Measurements from ENCODE around the gene FUT9. TPM values are rescaled to one million over a fixed set of nuclear protein-coding genes. Genes with fewer than 3 reads are reported as not detected.

FUT9 gene
- total RNA-seq, 6 experiments from 2014 or later, result not detected

- Histone ChIP-seq H3K9me3 (no peaks in the 10 kb centered on the region), H3K4me3 (no peak overlapping the region), H3K4me1 (no peaks in the 10 kb centered on the region), H3K27ac (no peak overlapping the region), H3K36me3 (no peaks in the 10 kb centered on the region), H3K27me3 (no peaks in the 10 kb centered on the region)
- WGBS (ENCODE audit: insufficient coverage, low coverage, low lambda C conversion rate, missing lambda C conversion rate), result no CpG with 5 or more reads among the region's 2 CpGs
- DNase-seq, result no peak
- TF ChIP-seq CTCF (IDR thresholded peaks at IDR 0.05) (no peak), POLR2A (IDR thresholded peaks at IDR 0.05) (no peak)
- ATAC-seq, result no peak
- intact Hi-C loops (cut with DNase I), result no loop called here
These were observed 155.3 kb downstream of the FUT9 start for GRCh38 chr6:96171112-96171511.

DNA sequence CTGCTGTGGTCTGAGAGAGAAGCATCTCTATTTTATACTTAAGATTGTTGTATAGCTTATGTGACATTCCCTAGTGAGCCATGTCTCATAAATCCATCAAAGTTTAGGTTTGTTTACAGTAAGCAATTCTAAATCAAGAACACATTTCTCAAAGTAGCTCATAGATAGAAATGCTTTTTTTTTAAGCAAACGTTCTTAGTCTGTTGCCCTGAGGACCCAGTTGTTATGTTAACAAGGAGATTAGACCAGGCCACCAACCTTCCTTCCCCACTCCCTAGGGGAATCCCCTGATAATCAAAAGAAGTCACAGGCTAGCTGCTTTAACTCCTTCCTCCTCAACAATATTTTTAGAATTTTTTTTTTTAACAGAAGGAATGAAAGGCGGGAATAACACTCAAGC is 169.0 kb downstream of the FUT9 start:
- Histone ChIP-seq H3K4me3 (no peak overlapping the region), H3K9me3 (no peaks in the 10 kb centered on the region), H3K27ac (no peak overlapping the region), H3K4me1 (no peaks in the 10 kb centered on the region), H3K27me3 (no peaks in the 10 kb centered on the region), H3K36me3 (no peaks in the 10 kb centered on the region)
- ATAC-seq (no peak), DNase-seq (no peak)
- intact Hi-C loops (cut with DNase I), result no loop called here
- TF ChIP-seq POLR2A (IDR thresholded peaks at IDR 0.05), result no peak
- TF ChIP-seq CTCF (IDR thresholded peaks at IDR 0.05), result no peak
- 0% methylated on average over 2 of the region's 2 CpGs for WGBS (ENCODE audit: insufficient coverage, low coverage, low lambda C conversion rate, missing lambda C conversion rate)

- Histone ChIP-seq H3K9me3 (no peaks in the 10 kb centered on the region), H3K4me3 (no peak overlapping the region), H3K27me3 (no peaks in the 10 kb centered on the region), H3K4me1 (no peaks in the 10 kb centered on the region), H3K36me3 (no peaks in the 10 kb centered on the region), H3K27ac (no peak overlapping the region)
- 45% methylated on average over 2 of the region's 2 CpGs for WGBS (ENCODE audit: insufficient coverage, low coverage, low lambda C conversion rate, missing lambda C conversion rate)
- TF ChIP-seq POLR2A (IDR thresholded peaks at IDR 0.05) (no peak), CTCF (IDR thresholded peaks at IDR 0.05) (no peak)
- ATAC-seq (no peak), DNase-seq (no peak)
- intact Hi-C loops (cut with DNase I), result no loop called here
These were observed 170.3 kb downstream of the FUT9 start for GRCh38 chr6:96186094-96186493.

- TF ChIP-seq CTCF (IDR thresholded peaks at IDR 0.05) (no peak), POLR2A (IDR thresholded peaks at IDR 0.05) (no peak)
- Histone ChIP-seq H3K4me3 (no peak overlapping the region), H3K36me3 (no peaks in the 10 kb centered on the region), H3K27me3 (no peaks in the 10 kb centered on the region), H3K9me3 (no peaks in the 10 kb centered on the region), H3K4me1 (no peaks in the 10 kb centered on the region), H3K27ac (no peak overlapping the region)
- intact Hi-C loops (cut with DNase I), result no loop called here
- ATAC-seq (no peak), DNase-seq (no peak)
- 21% methylated on average over 2 of the region's 2 CpGs for WGBS (ENCODE audit: insufficient coverage, low coverage, low lambda C conversion rate, missing lambda C conversion rate)
These were observed 170.9 kb downstream of the FUT9 start for GRCh38 chr6:96186516-96187195.
